Astrocyte of the spinal cord (primary cell): ENCODE data around the gene RAB3IL1.

ENCODE experiments used
- DNase-seq: peaks from one replicate; pipeline ENCODE4 v3.0.0; 2011; ENCODE audit warnings: low read depth, low spot score
- H3K4me3 ChIP-seq: 2 replicates; pipeline ENCODE4 v1.5.1; 2011; ENCODE audit warnings: low read depth, mild to moderate bottlenecking, low read length, moderate library complexity
- CTCF ChIP-seq: IDR thresholded peaks from 2 replicates; pipeline ENCODE4 v1.5.1; 2012; ENCODE audit warnings: low read depth, mild to moderate bottlenecking, low read length, inconsistent platforms
- in situ Hi-C: cut with HindIII; loops from 2 replicates; pipeline ENCODE4 v1.10.0; 2017; ENCODE audit warnings: low sequenced_read_pairs

Gene RAB3IL1

GRCh38 chr11:61962213-61963015 is 45.0 kb upstream of the RAB3IL1 start:
- in situ Hi-C loops, result no loop called here
- TF ChIP-seq CTCF, result no peak
- no peak for DNase-seq
- H3K4me3 ChIP-seq, result no peak overlapping the region

- H3K4me3 ChIP-seq, result no peak overlapping the region
- no peak for TF ChIP-seq CTCF
- peak; percentile 49 for DNase-seq
- in situ Hi-C loops, result no loop called here
These were observed 44.3 kb upstream of the RAB3IL1 start for GRCh38 chr11:61961570-61962212.

GRCh38 chr11:61960532-61960931 is 43.2 kb upstream of the RAB3IL1 start:
- H3K4me3 ChIP-seq, result no peak overlapping the region
- no peak for TF ChIP-seq CTCF
- in situ Hi-C loops, result no loop called here
- DNase-seq, result no peak

- in situ Hi-C loops, result no loop called here
These were observed 42.3 kb upstream of the RAB3IL1 start for GRCh38 chr11:61959678-61960077.

GRCh38 chr11:61959114-61959513 is 41.7 kb upstream of the RAB3IL1 start:
- TF ChIP-seq CTCF, result no peak
- in situ Hi-C loops, result no loop called here
- H3K4me3 ChIP-seq, result no peak overlapping the region
- no peak for DNase-seq

More at GRCh38 chr11:61959678-61960077, 42.3 kb upstream of the RAB3IL1 start:
- DNase-seq, result no peak
- H3K4me3 ChIP-seq, result no peak overlapping the region
- no peak for TF ChIP-seq CTCF

GRCh38 chr11:61958590-61958989 is 41.2 kb upstream of the RAB3IL1 start:
- DNase-seq, result no peak
- no peak overlapping the region for H3K4me3 ChIP-seq
- in situ Hi-C loops, result no loop called here
- no peak for TF ChIP-seq CTCF
